ENCODE results near the gene HOXB3. TPM values are rescaled to one million over a fixed set of nuclear protein-coding genes. Genes with fewer than 3 reads are reported as not detected.
A peak's percentile ranks its signal among the peaks of the same experiment; 100 is the strongest.
"Not testable (repeated sequence)": the region's sequence is repeated elsewhere in the genome, so short reads cannot be mapped to it uniquely, and the experiment has no call there.

The HOXB3 gene
- total and polyA plus RNA-seq, 8 donors: 10.4 to 114 (median 89.4) TPM

DNA sequence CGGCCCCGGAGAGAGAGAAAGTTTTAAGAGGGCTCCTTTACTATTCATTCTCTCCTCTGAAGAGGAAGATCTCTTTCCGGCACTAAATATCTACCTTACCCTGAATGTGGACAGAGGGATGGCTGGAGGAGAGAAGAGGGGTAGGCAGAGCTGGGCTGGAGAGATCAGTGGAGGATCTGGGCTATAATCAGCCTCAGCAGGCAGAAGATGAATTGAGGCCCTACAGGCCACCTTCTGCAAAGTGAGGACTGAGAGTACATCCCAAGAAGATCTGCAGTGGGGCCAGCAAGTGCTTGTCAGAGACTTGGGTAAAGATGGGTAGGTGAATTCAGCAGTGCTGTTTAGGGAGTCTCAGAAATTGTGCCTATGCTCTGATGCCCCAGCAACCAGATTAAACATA, 52.7 kb downstream of the HOXB3 start:
- Histone ChIP-seq H3K36me3 (no peaks in the 10 kb centered on the region), H3K4me1 (peaks cover 0 to 9% of the 10 kb centered on the region in 2 donors), H3K9me3 (no peaks in the 10 kb centered on the region), H3K27ac (no peak overlapping the region), H3K4me3 (no peak overlapping the region), H3K27me3 (peaks cover 12 to 79% of the 10 kb centered on the region in 2 donors)
- intact Hi-C loops (cut with DNase I): no loop called here
- TF ChIP-seq CTCF (IDR thresholded peaks at IDR 0.05): no peak
- ATAC-seq (no peak), DNase-seq (no peak)

DNA sequence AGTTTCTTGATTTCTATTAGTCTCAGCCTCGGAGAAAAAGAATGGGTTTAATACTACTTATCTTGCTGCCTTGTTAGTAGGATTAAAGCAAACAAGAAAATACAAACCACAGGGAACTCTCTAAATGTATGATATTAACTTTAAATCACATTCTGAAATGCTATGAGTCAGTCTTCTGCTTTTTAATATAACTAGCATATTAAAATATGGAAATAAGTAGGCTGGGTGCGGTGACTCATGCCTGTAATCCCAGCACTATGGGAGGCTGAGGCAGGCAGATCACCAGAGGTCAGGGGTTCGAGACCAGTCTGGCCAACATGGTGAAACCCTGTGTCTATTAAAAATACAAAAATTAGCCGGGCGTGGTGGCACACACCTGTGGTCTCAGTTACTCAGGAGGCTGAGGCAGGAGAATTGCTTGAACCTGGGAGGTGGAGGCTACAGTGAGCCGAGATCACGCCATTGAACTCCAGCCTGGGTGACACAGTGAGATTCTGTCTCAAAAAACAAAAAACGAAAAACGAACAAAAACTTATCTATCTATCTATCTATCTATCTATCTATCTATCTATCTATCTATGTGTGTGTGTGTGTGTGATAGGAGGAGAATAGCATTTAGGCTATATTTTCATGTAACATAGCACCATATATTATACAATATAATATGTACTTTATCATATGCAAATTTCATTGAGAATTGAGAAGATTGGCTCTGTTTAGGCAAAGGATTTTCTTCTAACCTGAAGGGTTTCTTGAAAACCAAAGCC, 54.1 kb downstream of the HOXB3 start:
- H3K9me3 ChIP-seq; intact Hi-C loops (cut with DNase I); H3K4me1 ChIP-seq; H3K4me3 ChIP-seq; H3K36me3 ChIP-seq; DNase-seq; ATAC-seq; H3K27ac ChIP-seq: not testable (repeated sequence)
- H3K27me3 ChIP-seq: peaks cover 10 to 79% of the 10 kb centered on the region in 2 donors

DNA sequence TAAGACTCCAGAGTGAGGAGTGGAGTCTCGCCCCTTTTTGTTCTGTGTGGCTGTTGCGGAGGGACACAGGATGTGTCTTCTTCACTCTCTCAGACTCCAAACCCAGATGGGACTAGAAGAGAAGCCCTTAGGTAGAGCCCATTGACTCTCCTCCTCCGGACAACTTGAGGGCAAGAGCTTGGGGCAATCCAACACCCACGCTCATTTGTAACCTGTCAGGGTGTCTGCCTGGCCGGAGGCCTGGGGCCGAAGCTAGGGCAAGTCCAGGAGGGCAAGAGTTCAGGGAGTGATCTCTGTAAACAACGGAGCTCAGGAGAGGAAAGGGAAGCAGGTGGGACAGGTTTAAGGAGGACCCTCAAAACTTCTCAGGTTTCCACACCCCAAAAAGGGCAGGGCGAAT, 57.8 kb downstream of the HOXB3 start:
- H3K27me3 ChIP-seq: peaks cover 14 to 79% of the 10 kb centered on the region in 2 donors
- ATAC-seq: no peak
- no peak overlapping the region for H3K27ac ChIP-seq
- no peaks in the 10 kb centered on the region for H3K36me3 ChIP-seq
- intact Hi-C loops (cut with DNase I): no loop called here
- DNase-seq: no peak
- H3K4me1 ChIP-seq: no peaks in the 10 kb centered on the region
- no peak for TF ChIP-seq CTCF (IDR thresholded peaks at IDR 0.05)
- H3K4me3 ChIP-seq: no peak overlapping the region
- no peaks in the 10 kb centered on the region for H3K9me3 ChIP-seq

- peaks cover 26 to 81% of the 10 kb centered on the region in 2 donors for H3K27me3 ChIP-seq
These were observed 59.2 kb downstream of the HOXB3 start, which contains the start of gene HOXB1 for GRCh38 chr17:48530887-48531272. Gene HOXB1 (minus strand): TSS chr17:48531011. CDS start chr17:48530904, 107 bp downstream.

GRCh38 chr17:48530208-48530886, 59.7 kb downstream of the HOXB3 start:
- no peak for ATAC-seq
- intact Hi-C loops (cut with DNase I): no loop called here
- TF ChIP-seq CTCF (IDR thresholded peaks at IDR 0.05): no peak
- Histone ChIP-seq H3K9me3 (no peaks in the 10 kb centered on the region), H3K27ac (no peak overlapping the region), H3K4me1 (no peaks in the 10 kb centered on the region), H3K36me3 (no peaks in the 10 kb centered on the region), H3K27me3 (peaks cover 26 to 85% of the 10 kb centered on the region in 2 donors), H3K4me3 (no peak overlapping the region)
- DNase-seq: peak in 1 of 4 donors; percentile 62

More at GRCh38 chr17:48530887-48531272, 59.2 kb downstream of the HOXB3 start, which contains the start of gene HOXB1:
- DNase-seq: no peak
- no peak for ATAC-seq
- H3K36me3 ChIP-seq: no peaks in the 10 kb centered on the region
- no peak within 1 kb of the TSS for H3K4me3 ChIP-seq
- no peaks in the 10 kb centered on the region for H3K9me3 ChIP-seq
- intact Hi-C loops (cut with DNase I): no loop called here
- H3K27ac ChIP-seq: no peak within 1 kb of the TSS
- no peaks in the 10 kb centered on the region for H3K4me1 ChIP-seq
- no peak for TF ChIP-seq CTCF (IDR thresholded peaks at IDR 0.05)
